NT2/D1 (cell line): ENCODE results near the gene SKP1.
A peak's percentile ranks its signal among the peaks of the same experiment; 100 is the strongest.
"Not testable (repeated sequence)": the region's sequence is repeated elsewhere in the genome, so short reads cannot be mapped to it uniquely, and the experiment has no call there.

Experiments used
- DNase-seq: peaks from one replicate; pipeline ENCODE4 v3.0.0-alpha.2; 2011; ENCODE audit warnings: low read depth, low spot score
- H3K27me3 ChIP-seq: 2 replicates; pipeline ENCODE4 v1.6.0; 2011; ENCODE audit warnings: mild to moderate bottlenecking; ENCODE audit not compliant: insufficient read length, insufficient read depth
- H3K36me3 ChIP-seq: 2 replicates; pipeline ENCODE4 v1.6.1; 2011; ENCODE audit warnings: mild to moderate bottlenecking, low read length, mixed read lengths; ENCODE audit not compliant: insufficient read depth, insufficient read length
- H3K4me1 ChIP-seq: 2 replicates; pipeline ENCODE4 v1.5.1; 2011; ENCODE audit not compliant: insufficient read depth, insufficient read length
- H3K4me3 ChIP-seq: 2 replicates; pipeline ENCODE4 v1.5.1; 2011; ENCODE audit warnings: low read depth; ENCODE audit not compliant: insufficient read length
- H3K9ac ChIP-seq: 2 replicates; pipeline ENCODE4 v1.6.0; 2011; ENCODE audit warnings: low read depth; ENCODE audit not compliant: insufficient read length
- H3K9me3 ChIP-seq: 2 replicates; pipeline ENCODE4 v1.5.1; 2011; ENCODE audit warnings: mild to moderate bottlenecking, low read length; ENCODE audit not compliant: insufficient read depth
- SUZ12 ChIP-seq: IDR thresholded peaks from 2 replicates; pipeline ENCODE4 v1.6.1; 2011; ENCODE audit not compliant: insufficient read length, insufficient read depth; ENCODE audit errors: extremely low read depth
- YY1 ChIP-seq: IDR thresholded peaks from 2 replicates; pipeline ENCODE4 v1.6.1; 2011; ENCODE audit not compliant: insufficient read length, insufficient read depth
- ZNF274 ChIP-seq: IDR thresholded peaks from 2 replicates; pipeline ENCODE4 v1.6.1; 2011; ENCODE audit warnings: mild to moderate bottlenecking, low read depth, low read length

The SKP1 gene

DNA sequence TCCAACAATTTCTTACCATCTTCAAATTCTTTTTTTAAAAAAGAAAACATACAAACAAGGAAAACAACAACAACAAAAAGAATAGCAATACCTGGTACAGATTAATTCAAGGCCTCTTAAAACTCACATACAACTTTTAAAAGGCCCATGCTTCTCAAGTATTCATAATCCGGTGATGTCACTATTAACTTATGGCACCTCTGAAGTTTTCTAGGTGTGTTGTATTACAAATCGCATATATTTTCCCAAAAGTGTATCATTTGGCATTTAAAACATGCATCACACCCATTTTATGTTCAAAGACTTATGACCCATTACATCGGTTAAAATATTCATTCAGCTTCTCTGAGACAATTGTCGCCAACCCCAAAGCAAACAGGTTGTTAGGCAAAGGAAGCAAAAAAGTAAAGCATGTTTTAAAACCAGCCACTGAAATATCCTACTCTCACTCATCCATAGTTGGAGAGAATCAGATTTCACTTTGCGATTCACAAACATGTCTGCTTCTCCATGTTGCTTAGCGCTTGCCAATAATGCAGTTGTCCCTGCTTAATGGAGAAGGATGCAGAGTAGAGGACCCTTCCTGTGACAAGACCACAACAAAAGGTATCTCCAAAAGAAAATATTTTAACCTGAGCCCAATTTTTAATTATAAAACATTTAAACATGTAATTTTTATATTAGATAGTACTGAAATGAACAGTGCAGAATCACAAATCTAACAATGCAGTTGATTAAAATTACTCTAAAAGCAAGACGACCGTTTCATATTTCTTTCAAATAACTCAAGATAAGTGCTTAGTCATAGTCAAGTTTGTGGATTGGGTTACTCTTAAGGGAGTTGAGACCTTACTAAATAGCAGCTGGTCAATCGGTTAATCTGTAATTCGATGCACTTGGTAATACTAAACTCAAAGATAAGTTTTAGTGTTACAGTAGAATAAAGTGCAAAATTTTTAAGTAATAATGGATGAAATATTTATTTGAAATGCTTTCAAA is 1.6 kb downstream of the SKP1 start:
- H3K27me3 ChIP-seq: no peaks in the 10 kb centered on the region
- no peak for TF ChIP-seq YY1
- no peak for TF ChIP-seq SUZ12
- TF ChIP-seq ZNF274: no peak
- no peak for DNase-seq
- H3K4me3 ChIP-seq: peak overlapping the region; percentile 86
- H3K9ac ChIP-seq: peak overlapping the region; percentile 90
- peaks cover 30% of the 10 kb centered on the region for H3K36me3 ChIP-seq
- no peaks in the 10 kb centered on the region for H3K9me3 ChIP-seq
- H3K4me1 ChIP-seq: peaks cover 7% of the 10 kb centered on the region

DNA sequence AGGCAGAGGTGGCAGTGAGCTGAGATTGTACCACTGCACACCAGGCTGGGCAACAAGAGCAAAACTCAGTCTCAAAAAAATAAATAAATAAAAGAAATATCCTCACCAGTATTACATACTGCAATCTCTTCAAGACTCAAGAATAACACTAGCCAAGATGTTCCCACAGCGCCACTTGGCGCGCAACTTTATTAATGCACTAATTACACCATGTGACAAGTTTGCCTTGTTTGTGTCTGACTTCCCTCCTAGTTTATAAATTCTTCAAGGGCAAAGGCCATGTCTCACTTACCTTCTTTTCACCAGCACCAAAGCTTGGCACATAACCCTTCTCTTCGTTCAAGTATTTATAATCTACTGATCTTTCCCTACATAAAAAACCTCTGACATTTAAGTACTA is 4.8 kb downstream of the SKP1 start:
- no peak for DNase-seq
- Histone ChIP-seq H3K4me3 (no peak overlapping the region), H3K27me3 (no peaks in the 10 kb centered on the region), H3K4me1 (no peaks in the 10 kb centered on the region), H3K9ac (no peak overlapping the region), H3K9me3 (no peaks in the 10 kb centered on the region), H3K36me3 (peaks cover 50% of the 10 kb centered on the region)
- TF ChIP-seq SUZ12: no peak
- no peak for TF ChIP-seq ZNF274
- no peak for TF ChIP-seq YY1

DNA sequence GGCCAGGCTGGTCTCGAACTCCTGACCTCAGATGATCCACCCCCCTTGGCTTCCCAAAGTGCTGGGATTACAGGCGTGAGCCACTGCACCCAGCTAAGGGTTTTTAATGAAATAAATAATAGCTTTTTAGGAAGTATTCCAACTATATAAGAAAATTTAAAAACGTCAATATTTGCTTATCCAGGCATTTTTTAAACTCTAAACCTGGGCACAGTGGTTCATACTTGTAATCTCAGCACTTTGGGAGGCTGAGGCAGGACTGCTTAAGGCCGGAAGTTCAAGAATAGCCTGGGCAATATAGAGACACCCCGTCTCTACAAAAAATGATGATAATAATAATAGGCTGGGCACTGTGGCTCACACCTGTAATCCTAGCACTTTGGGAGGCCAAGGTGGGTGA is 14.2 kb downstream of the SKP1 start:
- DNase-seq: no peak
- TF ChIP-seq SUZ12: no peak
- TF ChIP-seq ZNF274: no peak
- TF ChIP-seq YY1: no peak
- H3K36me3 ChIP-seq: peaks cover 69% of the 10 kb centered on the region
- no peaks in the 10 kb centered on the region for H3K4me1 ChIP-seq
- peaks cover 7% of the 10 kb centered on the region; the same call in 1 of the 2 replicates for H3K9me3 ChIP-seq
- H3K9ac ChIP-seq: no peak overlapping the region
- H3K4me3 ChIP-seq: no peak overlapping the region
- H3K27me3 ChIP-seq: no peaks in the 10 kb centered on the region

DNA sequence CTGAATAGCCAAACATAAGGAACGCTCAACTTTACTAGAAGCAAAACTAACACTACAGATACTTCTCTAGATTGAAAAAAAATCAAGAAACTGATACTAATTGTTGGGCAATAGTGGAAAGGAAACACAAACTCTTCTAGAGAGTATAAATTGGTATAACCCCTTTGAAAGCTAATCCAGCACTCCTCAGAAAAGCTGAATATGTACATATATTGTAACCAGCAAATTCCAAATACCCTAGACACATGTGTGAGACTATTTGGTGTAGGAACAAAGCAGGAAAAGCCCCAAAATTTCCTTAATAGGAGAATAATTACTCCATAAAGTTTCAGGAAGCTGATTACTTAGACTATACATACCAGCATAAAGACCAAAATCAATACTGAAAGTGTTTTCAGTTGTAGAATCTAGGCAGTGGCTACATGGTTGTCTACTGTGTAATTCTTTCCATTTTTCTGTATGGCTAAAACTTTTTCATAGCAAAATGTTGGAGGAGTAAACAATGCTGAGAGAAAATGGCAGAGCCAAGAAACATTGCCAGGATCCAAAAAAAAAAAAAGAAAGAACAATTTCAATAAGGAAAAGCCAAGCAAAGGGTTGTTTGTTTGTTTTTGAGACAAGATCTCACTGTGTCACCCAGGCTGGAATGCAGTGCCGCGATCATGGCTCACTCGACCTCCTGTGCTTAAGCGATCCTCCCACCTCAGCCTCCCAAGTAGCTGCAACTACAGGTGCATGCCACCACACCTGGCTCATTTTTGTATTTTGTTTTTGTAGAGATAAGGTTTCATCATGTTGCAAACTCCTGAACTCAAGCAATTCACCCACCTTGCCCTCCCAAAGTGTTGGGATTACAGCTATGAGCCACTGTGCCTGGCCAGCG is 15.0 kb downstream of the SKP1 start:
- TF ChIP-seq YY1: no peak
- TF ChIP-seq ZNF274: no peak
- TF ChIP-seq SUZ12: no peak
- Histone ChIP-seq H3K4me1 (no peaks in the 10 kb centered on the region), H3K4me3 (no peak overlapping the region), H3K9me3 (peaks cover 7% of the 10 kb centered on the region; the same call in 1 of the 2 replicates), H3K27me3 (no peaks in the 10 kb centered on the region), H3K36me3 (peaks cover 67% of the 10 kb centered on the region), H3K9ac (no peak overlapping the region)
- no peak for DNase-seq

DNA sequence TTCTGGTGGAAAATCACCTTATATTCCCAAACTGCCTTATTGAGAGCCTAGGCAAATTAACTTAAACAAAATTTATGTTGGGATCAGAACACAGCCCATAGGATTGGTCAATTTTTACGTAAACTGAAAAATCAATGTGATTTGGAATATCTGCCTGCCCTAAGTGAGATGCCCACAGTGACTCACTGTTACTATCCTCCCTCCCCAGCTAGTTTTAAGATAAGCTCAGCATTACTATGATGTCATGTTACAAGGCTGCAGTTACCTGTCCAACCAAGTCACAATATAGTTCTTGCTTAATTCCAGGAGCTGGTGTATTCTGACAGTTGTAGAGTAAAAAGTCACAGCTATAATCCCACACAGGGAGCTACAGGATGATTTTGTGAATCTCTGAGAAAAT is 23.1 kb downstream of the SKP1 start:
- Histone ChIP-seq H3K9ac (no peak overlapping the region), H3K9me3 (no peaks in the 10 kb centered on the region), H3K36me3 (peaks cover 80% of the 10 kb centered on the region), H3K27me3 (no peaks in the 10 kb centered on the region), H3K4me1 (no peaks in the 10 kb centered on the region), H3K4me3 (no peak overlapping the region)
- TF ChIP-seq SUZ12: no peak
- no peak for TF ChIP-seq YY1
- DNase-seq: no peak

DNA sequence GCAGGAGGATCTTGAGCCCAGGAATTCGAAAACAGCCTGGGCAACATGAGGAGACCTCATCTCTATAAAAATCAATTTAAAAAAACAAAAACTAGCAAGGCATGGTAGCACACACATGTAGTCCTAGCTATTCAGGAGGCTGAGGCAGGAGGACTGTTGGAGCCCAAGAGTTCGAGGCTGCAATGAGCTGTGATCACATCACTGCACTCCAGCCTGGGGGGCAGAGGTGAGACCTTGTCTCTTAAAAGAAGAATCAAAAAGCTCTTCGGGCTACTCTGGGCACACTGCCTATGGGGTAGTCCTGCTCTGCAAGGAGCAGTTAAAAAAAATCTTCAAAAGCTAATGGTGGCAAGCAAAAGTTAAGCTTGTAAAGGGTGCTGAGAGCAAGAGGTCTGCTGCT is 23.5 kb downstream of the SKP1 start:
- H3K4me1 ChIP-seq: no peaks in the 10 kb centered on the region
- no peaks in the 10 kb centered on the region for H3K9me3 ChIP-seq
- H3K36me3 ChIP-seq: peaks cover 78% of the 10 kb centered on the region
- DNase-seq: no peak
- no peak overlapping the region for H3K4me3 ChIP-seq
- no peak overlapping the region for H3K9ac ChIP-seq
- no peaks in the 10 kb centered on the region for H3K27me3 ChIP-seq
- TF ChIP-seq SUZ12 (no peak), YY1 (no peak), ZNF274 (no peak)

DNA sequence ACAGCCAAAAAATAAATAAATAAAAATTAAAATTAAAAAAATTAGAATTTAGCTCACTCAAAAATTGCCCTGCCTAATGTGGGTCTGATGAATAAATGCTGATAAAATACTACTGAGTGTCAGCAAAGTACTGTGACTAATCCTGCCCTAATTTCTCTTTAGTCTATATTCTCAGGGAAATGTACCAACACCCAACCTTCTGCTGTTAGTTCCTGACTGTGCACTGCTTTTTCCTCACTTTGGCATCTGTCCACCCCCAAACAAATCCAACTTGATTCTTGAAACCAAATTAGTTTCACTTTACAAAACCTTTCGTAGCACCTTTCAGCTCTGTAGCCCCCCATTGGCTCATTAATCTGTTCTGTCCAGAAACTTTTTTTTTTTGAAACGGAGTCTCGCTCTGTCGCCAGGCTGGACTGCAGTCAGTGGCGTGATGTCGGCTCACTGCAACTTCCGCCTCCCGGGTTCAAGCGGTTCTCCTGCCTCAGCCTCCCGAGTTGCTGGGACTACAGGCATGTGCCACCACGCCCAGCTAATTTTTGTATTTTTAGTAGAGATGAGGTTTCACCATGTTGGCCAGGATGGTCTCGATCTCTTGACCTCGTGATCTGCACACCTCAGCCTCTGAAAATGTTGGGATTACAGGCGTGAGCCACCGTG is 24.4 kb downstream of the SKP1 start:
- H3K36me3 ChIP-seq: peaks cover 77% of the 10 kb centered on the region
- not testable (repeated sequence) for H3K4me3 ChIP-seq

More for the DNA sequence above, 24.4 kb downstream of the SKP1 start:
- H3K27me3 ChIP-seq, H3K9ac ChIP-seq, DNase-seq, H3K4me1 ChIP-seq, H3K9me3 ChIP-seq: not testable (repeated sequence)
